ENCODE results near the gene TET1. TPM values are rescaled to one million over a fixed set of nuclear protein-coding genes. Genes with fewer than 3 reads are reported as not detected.

Gene TET1
- total RNA-seq, 2 donors from 2014 or later = 1.6 to 3.6 TPM

DNA sequence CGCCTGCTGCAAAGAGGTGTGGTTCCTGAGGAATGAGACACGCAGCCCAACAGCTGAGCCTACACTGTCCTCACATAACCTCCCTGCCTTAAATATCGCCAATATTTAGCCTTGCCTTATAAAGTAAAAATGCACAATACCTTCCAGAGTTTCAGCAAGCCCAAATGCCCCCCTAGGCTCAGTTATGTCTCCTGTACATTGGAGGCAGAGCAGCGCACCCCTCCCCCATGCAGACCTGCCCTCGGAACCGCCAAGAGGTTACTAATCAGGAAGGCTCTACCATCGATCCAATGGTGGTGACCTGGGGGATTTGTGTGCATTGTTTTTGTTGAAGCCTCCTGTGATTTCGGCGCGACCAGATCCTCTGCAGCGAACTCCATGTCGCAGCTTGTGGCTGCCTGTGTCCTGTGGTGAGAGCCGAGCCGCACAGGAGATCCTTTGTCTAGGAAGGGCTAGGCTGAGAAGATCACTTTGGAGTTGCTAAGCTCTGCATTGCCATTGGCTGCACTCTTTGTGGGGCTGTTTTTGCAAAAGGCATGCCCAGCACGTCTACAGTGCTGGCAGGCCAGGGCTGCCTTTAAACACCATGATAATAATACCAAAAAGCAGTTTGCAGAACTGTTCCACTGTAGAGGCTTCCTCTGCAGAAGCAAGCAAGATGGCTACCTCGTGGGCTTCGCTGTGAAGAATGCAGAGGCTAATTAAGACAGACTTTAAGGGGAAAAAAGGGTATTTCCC, 40.1 kb downstream of the TET1 start:
- ATAC-seq (peak; percentile 91), DNase-seq (peak; percentile 63 to 80 (median 71))
- Histone ChIP-seq H3K27me3 (no peaks in the 10 kb centered on the region), H3K4me3 (peak overlapping the region in 1 of 2 donors; percentile 38), H3K36me3 (replicated peaks in 1 of 2; ENCODE audit: insufficient read depth in 1 of 2, low read depth in 2 of 2) (no peaks in the 10 kb centered on the region), H3K9me3 (no peaks in the 10 kb centered on the region), H3K4me1 (peaks cover 17% of the 10 kb centered on the region), H3K27ac (peak overlapping the region; percentile 21 to 77 (median 56))
- intact Hi-C loops (cut with DNase I) = no loop called here
- TF ChIP-seq POLR2A (IDR thresholded peaks at IDR 0.05) = peak in 2 of 3 donors; percentile 44 to 56
- TF ChIP-seq, protein P1, sequence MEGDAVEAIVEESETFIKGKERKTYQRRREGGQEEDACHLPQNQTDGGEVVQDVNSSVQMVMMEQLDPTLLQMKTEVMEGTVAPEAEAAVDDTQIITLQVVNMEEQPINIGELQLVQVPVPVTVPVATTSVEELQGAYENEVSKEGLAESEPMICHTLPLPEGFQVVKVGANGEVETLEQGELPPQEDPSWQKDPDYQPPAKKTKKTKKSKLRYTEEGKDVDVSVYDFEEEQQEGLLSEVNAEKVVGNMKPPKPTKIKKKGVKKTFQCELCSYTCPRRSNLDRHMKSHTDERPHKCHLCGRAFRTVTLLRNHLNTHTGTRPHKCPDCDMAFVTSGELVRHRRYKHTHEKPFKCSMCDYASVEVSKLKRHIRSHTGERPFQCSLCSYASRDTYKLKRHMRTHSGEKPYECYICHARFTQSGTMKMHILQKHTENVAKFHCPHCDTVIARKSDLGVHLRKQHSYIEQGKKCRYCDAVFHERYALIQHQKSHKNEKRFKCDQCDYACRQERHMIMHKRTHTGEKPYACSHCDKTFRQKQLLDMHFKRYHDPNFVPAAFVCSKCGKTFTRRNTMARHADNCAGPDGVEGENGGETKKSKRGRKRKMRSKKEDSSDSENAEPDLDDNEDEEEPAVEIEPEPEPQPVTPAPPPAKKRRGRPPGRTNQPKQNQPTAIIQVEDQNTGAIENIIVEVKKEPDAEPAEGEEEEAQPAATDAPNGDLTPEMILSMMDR (IDR thresholded peaks at IDR 0.05) = no peak
- 1 to 2% methylated on average over 6 to 17 of the region's 17 CpGs for WGBS, 2 donors

DNA sequence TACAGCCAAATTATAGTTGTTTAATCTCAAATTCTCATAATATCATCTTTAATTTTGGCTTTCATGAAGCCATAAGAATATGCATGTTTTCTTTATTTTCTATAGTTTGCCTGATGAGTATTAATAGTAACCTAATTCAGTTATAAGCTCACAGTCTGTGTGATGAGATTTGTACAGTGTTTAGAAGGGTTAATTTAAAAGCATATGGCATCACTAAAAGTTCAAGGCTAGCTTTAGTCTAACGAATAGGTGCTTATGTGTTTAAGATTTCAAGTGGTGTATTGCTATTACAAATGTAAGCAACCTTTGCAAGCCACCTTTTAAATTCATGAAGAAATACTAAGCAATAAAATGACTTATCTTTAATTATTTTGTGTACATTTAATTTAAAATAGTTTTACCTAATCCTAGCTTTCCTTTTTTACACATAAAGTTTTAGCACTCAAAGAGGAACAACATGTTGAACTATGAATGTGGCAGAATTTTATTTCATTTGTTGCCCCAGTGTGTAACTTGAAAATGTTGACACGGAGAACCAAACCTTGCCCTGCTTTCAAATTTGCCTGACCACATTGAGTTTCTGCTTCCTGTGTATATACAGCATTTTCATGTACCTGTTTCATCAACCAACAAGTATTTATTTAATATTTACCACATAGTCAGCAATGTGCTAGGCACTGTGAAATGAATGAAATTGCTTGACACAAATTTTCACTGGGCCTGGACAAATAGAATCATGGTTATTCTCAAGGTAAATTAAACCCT, 41.5 kb downstream of the TET1 start:
- no peak overlapping the region for H3K27ac ChIP-seq
- H3K27me3 ChIP-seq = no peaks in the 10 kb centered on the region
- TF ChIP-seq, protein P1 (IDR thresholded peaks at IDR 0.05) = no peak
- WGBS, 2 donors = 38 to 51% methylated on average over 2 of the region's 2 CpGs
- DNase-seq (no peak), ATAC-seq (no peak)
- peaks cover 17% of the 10 kb centered on the region for H3K4me1 ChIP-seq
- H3K9me3 ChIP-seq = no peaks in the 10 kb centered on the region
- no peaks in the 10 kb centered on the region for H3K36me3 ChIP-seq (replicated peaks in 1 of 2; ENCODE audit: insufficient read depth in 1 of 2, low read depth in 2 of 2)
- intact Hi-C loops (cut with DNase I) = no loop called here
- H3K4me3 ChIP-seq = no peak overlapping the region

DNA sequence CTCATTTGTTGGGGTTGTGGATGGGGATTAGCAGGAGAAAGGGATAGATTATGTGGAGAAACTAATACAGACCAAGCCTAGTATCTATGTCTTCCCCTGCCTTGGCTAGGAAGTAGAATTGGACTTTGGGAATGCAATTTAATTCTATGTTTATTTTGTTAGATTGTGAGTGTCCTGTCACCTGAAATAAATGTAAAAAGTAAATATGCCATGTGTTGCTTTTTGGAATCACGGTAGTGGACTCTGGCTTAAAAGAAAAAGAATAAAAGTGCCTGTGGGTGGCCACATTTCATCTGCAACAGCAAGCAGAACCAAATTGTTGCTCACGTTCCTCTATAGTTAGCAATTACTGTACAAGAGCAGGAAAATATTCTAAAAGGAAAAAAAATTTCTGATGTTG, 42.3 kb downstream of the TET1 start:
- Histone ChIP-seq H3K36me3 (replicated peaks in 1 of 2; ENCODE audit: insufficient read depth in 1 of 2, low read depth in 2 of 2) (no peaks in the 10 kb centered on the region), H3K4me1 (peaks cover 17% of the 10 kb centered on the region), H3K27ac (no peak overlapping the region), H3K9me3 (no peaks in the 10 kb centered on the region), H3K27me3 (no peaks in the 10 kb centered on the region), H3K4me3 (no peak overlapping the region)
- intact Hi-C loops (cut with DNase I) = no loop called here
- TF ChIP-seq, protein P1 (IDR thresholded peaks at IDR 0.05) = no peak
- no peak for TF ChIP-seq POLR2A (IDR thresholded peaks at IDR 0.05)
- DNase-seq (no peak), ATAC-seq (no peak)
- 43 to 52% methylated on average over 2 of the region's 2 CpGs for WGBS, 2 donors

DNA sequence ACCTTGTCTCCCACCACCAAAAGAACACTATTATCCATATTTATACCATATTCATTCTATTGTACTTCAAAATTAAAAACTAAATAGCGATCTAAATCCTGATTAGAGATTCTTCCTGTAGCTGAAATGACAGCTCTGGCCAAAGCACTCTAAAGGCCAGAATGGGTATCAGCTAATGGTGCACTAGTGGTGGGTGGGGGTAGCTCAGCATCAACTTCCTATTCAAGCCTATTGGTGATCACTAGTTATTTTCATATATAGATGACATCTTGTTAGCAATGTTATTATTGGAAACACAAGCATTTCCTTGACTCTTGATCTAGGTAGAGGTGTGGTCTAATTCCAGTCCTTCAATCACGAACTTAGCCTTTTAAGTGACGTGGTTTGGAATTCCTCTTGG, 43.6 kb downstream of the TET1 start:
- peaks cover 17% of the 10 kb centered on the region for H3K4me1 ChIP-seq
- WGBS, 2 donors = 87 to 97% methylated on average over 3 of the region's 3 CpGs
- H3K36me3 ChIP-seq (replicated peaks in 1 of 2; ENCODE audit: insufficient read depth in 1 of 2, low read depth in 2 of 2) = no peaks in the 10 kb centered on the region
- no peak overlapping the region for H3K27ac ChIP-seq
- H3K4me3 ChIP-seq = no peak overlapping the region
- H3K9me3 ChIP-seq = no peaks in the 10 kb centered on the region
- ATAC-seq (no peak), DNase-seq (no peak)
- no peaks in the 10 kb centered on the region for H3K27me3 ChIP-seq
- intact Hi-C loops (cut with DNase I) = no loop called here
- no peak for TF ChIP-seq POLR2A (IDR thresholded peaks at IDR 0.05)
- TF ChIP-seq, protein P1 (IDR thresholded peaks at IDR 0.05) = no peak
